ENCODE data around the gene RIN1. TPM values are rescaled to one million over a fixed set of nuclear protein-coding genes. Genes with fewer than 3 reads are reported as not detected.
A peak's percentile ranks its signal among the peaks of the same experiment; 100 is the strongest.

The RIN1 gene
- total and polyA plus RNA-seq, 2 experiments from 2014 or later: 2.5 to 8.2 TPM

GRCh38 chr11:66312549-66313320, 23.5 kb downstream of the RIN1 start:
- H3K4me2 ChIP-seq: peak overlapping the region; percentile 90
- H3K9me2 ChIP-seq (ENCODE audit: insufficient read depth): no peaks in the 10 kb centered on the region
- H3K4me3 Mint-ChIP-seq: peak overlapping the region; percentile 81
- peaks cover 31% of the 10 kb centered on the region for H3K4me1 Mint-ChIP-seq
- peaks cover 9% of the 10 kb centered on the region for H3K27me3 Mint-ChIP-seq (ENCODE audit: insufficient read depth, low read depth, poor library complexity)
- ATAC-seq: peak; percentile 78
- peak overlapping the region; percentile 97 for H3K27ac Mint-ChIP-seq
- H3K4me1 ChIP-seq (ENCODE audit: insufficient read depth): peaks cover 22% of the 10 kb centered on the region
- peak overlapping the region; percentile 99 for H2AFZ ChIP-seq
- no peaks in the 10 kb centered on the region for H3K27me3 ChIP-seq (ENCODE audit: insufficient read depth)
- peaks cover 2% of the 10 kb centered on the region; the same call in 1 of the 3 replicates for H3K36me3 Mint-ChIP-seq (ENCODE audit: low read depth)
- H3F3A ChIP-seq (replicated peaks; ENCODE audit: low read depth): peaks cover 12% of the 10 kb centered on the region; the same call in 1 of the 2 replicates
- peak; percentile 99 for DNase-seq (ENCODE audit: low spot score)
- H3K79me2 ChIP-seq (replicated peaks; ENCODE audit: insufficient read depth): no peaks in the 10 kb centered on the region
- H3K9me3 Mint-ChIP-seq: no peaks in the 10 kb centered on the region
- H3K36me3 ChIP-seq (ENCODE audit: insufficient read depth): no peaks in the 10 kb centered on the region
- no peak for TF ChIP-seq CTCF (conservative IDR thresholded peaks at IDR 0.05; ENCODE audit: low read depth in 2 of 2)
- no peak for TF ChIP-seq ETS1 (IDR thresholded peaks at IDR 0.05)
- TF ChIP-seq ZNF462 (CRISPR knock-in tag; IDR thresholded peaks at IDR 0.05): no peak
- 0 out of 2 replicates have a peak, but pooled peaks have one; percentile 18 for TF ChIP-seq CREB1 (CRISPR knock-in tag; IDR thresholded peaks at IDR 0.05; ENCODE audit: low read depth)
- TF ChIP-seq ZNF114 (CRISPR knock-in tag; IDR thresholded peaks at IDR 0.05): no peak
- TF ChIP-seq, protein P1, sequence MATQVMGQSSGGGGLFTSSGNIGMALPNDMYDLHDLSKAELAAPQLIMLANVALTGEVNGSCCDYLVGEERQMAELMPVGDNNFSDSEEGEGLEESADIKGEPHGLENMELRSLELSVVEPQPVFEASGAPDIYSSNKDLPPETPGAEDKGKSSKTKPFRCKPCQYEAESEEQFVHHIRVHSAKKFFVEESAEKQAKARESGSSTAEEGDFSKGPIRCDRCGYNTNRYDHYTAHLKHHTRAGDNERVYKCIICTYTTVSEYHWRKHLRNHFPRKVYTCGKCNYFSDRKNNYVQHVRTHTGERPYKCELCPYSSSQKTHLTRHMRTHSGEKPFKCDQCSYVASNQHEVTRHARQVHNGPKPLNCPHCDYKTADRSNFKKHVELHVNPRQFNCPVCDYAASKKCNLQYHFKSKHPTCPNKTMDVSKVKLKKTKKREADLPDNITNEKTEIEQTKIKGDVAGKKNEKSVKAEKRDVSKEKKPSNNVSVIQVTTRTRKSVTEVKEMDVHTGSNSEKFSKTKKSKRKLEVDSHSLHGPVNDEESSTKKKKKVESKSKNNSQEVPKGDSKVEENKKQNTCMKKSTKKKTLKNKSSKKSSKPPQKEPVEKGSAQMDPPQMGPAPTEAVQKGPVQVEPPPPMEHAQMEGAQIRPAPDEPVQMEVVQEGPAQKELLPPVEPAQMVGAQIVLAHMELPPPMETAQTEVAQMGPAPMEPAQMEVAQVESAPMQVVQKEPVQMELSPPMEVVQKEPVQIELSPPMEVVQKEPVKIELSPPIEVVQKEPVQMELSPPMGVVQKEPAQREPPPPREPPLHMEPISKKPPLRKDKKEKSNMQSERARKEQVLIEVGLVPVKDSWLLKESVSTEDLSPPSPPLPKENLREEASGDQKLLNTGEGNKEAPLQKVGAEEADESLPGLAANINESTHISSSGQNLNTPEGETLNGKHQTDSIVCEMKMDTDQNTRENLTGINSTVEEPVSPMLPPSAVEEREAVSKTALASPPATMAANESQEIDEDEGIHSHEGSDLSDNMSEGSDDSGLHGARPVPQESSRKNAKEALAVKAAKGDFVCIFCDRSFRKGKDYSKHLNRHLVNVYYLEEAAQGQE (IDR thresholded peaks at IDR 0.05; ENCODE audit: unreplicated experiment): no peak
- H3K27ac ChIP-seq (ENCODE audit: low read depth): peak overlapping the region; percentile 97
- H3K4me3 ChIP-seq: peak overlapping the region; percentile 84
- no peaks in the 10 kb centered on the region for H4K20me1 ChIP-seq (replicated peaks; ENCODE audit: insufficient read depth)
